SK-N-SH (cell line): ENCODE data around the gene GLB1L3. TPM values are rescaled to one million over a fixed set of nuclear protein-coding genes. Genes with fewer than 3 reads are reported as not detected.

Source experiments
- CTCF ChIA-PET: fragments of 300-600, 350-600 bp; formaldehyde crosslinking; extraction: SDS; loops from one replicate; lab custom pipeline; 2021; lab: Yijun Ruan, JAX
- POLR2A ChIA-PET: fragments of 350-600 bp; sonication (Branson Sonifier 250); formaldehyde crosslinking; extraction: SDS; loops from one replicate; lab custom pipeline; 2020; ENCODE audit warnings: antibody characterized with exemption, inconsistent platforms; lab: Yijun Ruan, JAX
- DNase-seq: peaks from one replicate; pipeline ENCODE4 v3.0.0; 2012
- H2AFZ ChIP-seq: fragments of 200-600 bp; sonication (generic); 2 replicates; pipeline ENCODE4 v1.8.1; 2016; ENCODE audit warnings: antibody characterized with exemption, mild to moderate bottlenecking, low read depth
- H3F3A ChIP-seq: fragments of 200-600 bp; sonication (generic); replicated peaks from 2 replicates; pipeline ENCODE3; 2016; ENCODE audit warnings: antibody characterized with exemption, mild to moderate bottlenecking; ENCODE audit not compliant: insufficient read depth
- H3K27ac ChIP-seq, 2 experiments: fragments of 200-500 bp in 1 of 2; fragments of 200-600 bp in 1 of 2; sonication (Bioruptor generic) in 1 of 2; sonication (generic), shearing (Covaris generic) in 1 of 2; 2 replicates each; pipeline versions ENCODE4 v1.5.1 to v1.6.1; 2014 to 2016; ENCODE audit warnings: low read depth in 2 of 2, inconsistent platforms in 1 of 2, low read length in 1 of 2, mild to moderate bottlenecking in 1 of 2, mixed read lengths in 1 of 2
- H3K27me3 ChIP-seq: fragments of 200-600 bp; sonication (generic), shearing (Covaris generic); 2 replicates; pipeline ENCODE4 v1.6.1; 2016; ENCODE audit warnings: mixed run types; ENCODE audit not compliant: insufficient read depth
- H3K36me3 ChIP-seq, 2 experiments: fragments of 200-500 bp in 1 of 2; fragments of 200-600 bp in 1 of 2; sonication (Bioruptor generic) in 1 of 2; sonication (generic) in 1 of 2; replicated peaks in 1 of 2; 2 replicates each; pipeline versions ENCODE3 to v1.5.1; 2014 to 2016; ENCODE audit warnings: low read length in 1 of 2, mild to moderate bottlenecking in 1 of 2; ENCODE audit not compliant: insufficient read depth in 2 of 2, control insufficient read depth in 1 of 2
- H3K4me1 ChIP-seq, 2 experiments: fragments of 200-500 bp in 1 of 2; fragments of 200-600 bp in 1 of 2; sonication (Bioruptor generic) in 1 of 2; sonication (generic), shearing (Covaris generic) in 1 of 2; 2 replicates each; pipeline versions ENCODE4 v1.5.1 to v1.6.1; 2014 to 2016; ENCODE audit warnings: low read depth in 1 of 2, low read length in 1 of 2, mixed run types in 1 of 2; ENCODE audit not compliant: insufficient read depth in 2 of 2, control insufficient read depth in 1 of 2
- H3K4me2 ChIP-seq: fragments of 200-600 bp; sonication (generic), shearing (Covaris generic); 2 replicates; pipeline ENCODE4 v1.6.1; 2017; ENCODE audit warnings: mixed run types
- H3K4me3 ChIP-seq, 2 experiments: fragments of 200-500 bp in 1 of 2; fragments of 200-600 bp in 1 of 2; sonication (Bioruptor generic) in 1 of 2; sonication (generic), shearing (Covaris generic) in 1 of 2; 2 replicates each; pipeline versions ENCODE4 v1.5.1 to v1.8.1; 2014 to 2016; ENCODE audit warnings: low read depth in 2 of 2, inconsistent platforms in 1 of 2, low read length in 1 of 2, mild to moderate bottlenecking in 1 of 2, mixed read lengths in 1 of 2, moderate library complexity in 1 of 2
- H3K79me2 ChIP-seq: fragments of 200-600 bp; sonication (generic); 2 replicates; pipeline ENCODE4 v1.8.1; 2017; ENCODE audit warnings: mild to moderate bottlenecking; ENCODE audit not compliant: insufficient read depth
- H3K9ac ChIP-seq: fragments of 200-600 bp; sonication (generic); 2 replicates; pipeline ENCODE4 v1.6.1; 2017; ENCODE audit warnings: mixed run types
- H3K9me2 ChIP-seq: fragments of 200-600 bp; sonication (generic); 2 replicates; pipeline ENCODE4 v1.6.1; 2017; ENCODE audit warnings: mixed run types
- H3K9me3 ChIP-seq: fragments of 200-600 bp; sonication (generic); 2 replicates; pipeline ENCODE4 v1.6.1; 2017; ENCODE audit warnings: mixed run types, mild to moderate bottlenecking, moderate library complexity
- H4K20me1 ChIP-seq: fragments of 200-600 bp; sonication (generic); 2 replicates; pipeline ENCODE4 v1.6.1; 2017; ENCODE audit warnings: mild to moderate bottlenecking, mixed run types; ENCODE audit not compliant: insufficient read depth
- ELF1 ChIP-seq: IDR thresholded peaks from 2 replicates; pipeline ENCODE4 v1.4.0; 2012
- EP300 ChIP-seq, 2 experiments: IDR thresholded peaks; 2 replicates each; pipeline versions ENCODE4 v1.4.0 to v1.6.1; 2012; ENCODE audit warnings: borderline replicate concordance in 1 of 2, low read depth in 1 of 2, low read length in 1 of 2
- FOXJ3 ChIP-seq: sonication (generic); formaldehyde crosslinking; IDR thresholded peaks from 2 replicates; pipeline ENCODE4 v1.5.1; 2020; ENCODE audit warnings: mild to moderate bottlenecking, missing genetic modification reagents
- GATA2 ChIP-seq: sonication (generic); formaldehyde crosslinking; IDR thresholded peaks from 2 replicates; pipeline ENCODE4 v1.5.0; 2020; ENCODE audit warnings: mild to moderate bottlenecking, missing genetic modification reagents
- MEF2A ChIP-seq: IDR thresholded peaks from 2 replicates; pipeline ENCODE4 v1.4.0; 2012; ENCODE audit warnings: low read depth, borderline replicate concordance
- MXI1 ChIP-seq: IDR thresholded peaks from 2 replicates; pipeline ENCODE4 v1.6.1; 2012; ENCODE audit warnings: mild to moderate bottlenecking, low read depth, low read length, improper control_type of control experiment
- RCOR1 ChIP-seq: fragments of 150-350 bp; IDR thresholded peaks from 2 replicates; pipeline ENCODE4 v1.6.1; 2017; ENCODE audit warnings: antibody characterized with exemption, low read length
- SIN3A ChIP-seq: IDR thresholded peaks from 2 replicates; pipeline ENCODE4 v1.6.1; 2012; ENCODE audit warnings: low read depth, mild to moderate bottlenecking, low read length, moderate library complexity, borderline replicate concordance
- SMC3 ChIP-seq: IDR thresholded peaks from 2 replicates; pipeline ENCODE4 v1.6.1; 2012; ENCODE audit warnings: low read depth, low read length, improper control_type of control experiment
- TAF1 ChIP-seq: IDR thresholded peaks from 2 replicates; pipeline ENCODE4 v1.6.1; 2012; ENCODE audit warnings: low read depth, mild to moderate bottlenecking, low read length, moderate library complexity, borderline replicate concordance
- TCF12 ChIP-seq: IDR thresholded peaks from 2 replicates; pipeline ENCODE4 v1.4.0; 2012
- whole genome bisulfite sequencing: methylation state at CpG from one replicate; pipeline ENCODE4 v1.1.6; 2017; ENCODE audit warnings: low lambda C conversion rate; 5-methylcytosine and 5-hydroxymethylcytosine counted together
- polyA plus RNA-seq, 3 experiments: library from polyadenylated mRNA; depleted of rRNA; stranded (reverse); fragments of >200 nt; gene quantifications; 2 replicates each; pipeline ENCODE4 v1.2.3, GENCODE V29; 2012
- TF ChIP-seq, protein P1 (sequence below): IDR thresholded peaks from 2 replicates; pipeline ENCODE4 v1.4.0; 2012; ENCODE audit warnings: low read depth, borderline replicate concordance
- TF ChIP-seq, protein P2 (sequence below): fragments of 150-350 bp; IDR thresholded peaks from 2 replicates; pipeline ENCODE4 v1.6.1; 2017; ENCODE audit warnings: antibody characterized with exemption, low read length, low read depth, borderline replicate concordance
- TF ChIP-seq, protein P3 (sequence below): IDR thresholded peaks from 2 replicates; pipeline ENCODE4; 2012
- TF ChIP-seq, protein P4 (sequence below): fragments of 200-600 bp; sonication (generic); IDR thresholded peaks from 2 replicates; pipeline ENCODE4 v1.6.1; 2017; ENCODE audit warnings: antibody characterized with exemption, mild to moderate bottlenecking, moderate library complexity
- TF ChIP-seq, protein P5 (sequence below): IDR thresholded peaks from 2 replicates; pipeline ENCODE4 v1.4.0; 2012; ENCODE audit warnings: low read depth, borderline replicate concordance
- TF ChIP-seq, protein P6 (sequence below): IDR thresholded peaks from 2 replicates; pipeline ENCODE4 v1.4.0; 2012; ENCODE audit warnings: low read depth

GLB1L3 gene
- polyA plus RNA-seq, 1 of the 3 experiments (the other 2 are of a cell fraction), result not detected

DNA sequence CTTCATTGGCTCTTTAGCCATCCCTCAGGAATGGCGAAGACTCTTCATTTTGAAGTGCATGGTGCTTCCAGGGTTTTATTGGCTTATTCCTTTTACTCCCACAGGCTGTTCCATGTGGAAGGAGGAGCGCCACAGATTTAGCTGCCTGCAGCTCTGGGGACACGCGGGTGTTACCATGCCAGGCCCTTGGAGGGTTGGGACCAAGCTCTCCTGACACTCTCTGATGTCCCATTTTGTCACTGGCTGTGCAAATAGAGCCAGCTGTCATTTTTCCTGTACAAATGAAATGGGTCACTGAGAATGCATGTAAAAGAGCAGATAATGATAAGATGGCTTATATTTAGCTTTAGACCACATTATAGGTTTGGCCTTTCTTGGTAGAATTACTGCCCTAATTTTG lies 32.3 kb upstream of the GLB1L3 start:
- Histone ChIP-seq H3K9ac (no peak overlapping the region), H2AFZ (no peak overlapping the region), H3K4me1 (peaks cover 0 to 3% of the 10 kb centered on the region in 2 experiments; a peak in 1 of 4 replicates), H4K20me1 (no peaks in the 10 kb centered on the region), H3K36me3 (peaks cover 35 to 93% of the 10 kb centered on the region in 2 experiments), H3K9me3 (no peaks in the 10 kb centered on the region), H3K4me3 (no peak overlapping the region), H3K9me2 (no peaks in the 10 kb centered on the region), H3K27ac (no peak overlapping the region), H3F3A (no peaks in the 10 kb centered on the region), H3K79me2 (0 out of 2 replicates have a peak, but pooled peaks cover 5% of the 10 kb centered on the region), H3K4me2 (no peak overlapping the region), H3K27me3 (no peaks in the 10 kb centered on the region)
- WGBS, result 100% methylated on average over 3 of the region's 4 CpGs
- ChIA-PET POLR2A (no interaction called here), CTCF (interaction anchor here (0.5 to 3.2 kb wide), 14 partner anchors 10 to 194 kb away, joined by 3 to 14 read pairs (median 4); partner anchors contain the start of genes ACAD8, NCAPD3, THYN1 and VPS26B)
- TF ChIP-seq, protein P1, sequence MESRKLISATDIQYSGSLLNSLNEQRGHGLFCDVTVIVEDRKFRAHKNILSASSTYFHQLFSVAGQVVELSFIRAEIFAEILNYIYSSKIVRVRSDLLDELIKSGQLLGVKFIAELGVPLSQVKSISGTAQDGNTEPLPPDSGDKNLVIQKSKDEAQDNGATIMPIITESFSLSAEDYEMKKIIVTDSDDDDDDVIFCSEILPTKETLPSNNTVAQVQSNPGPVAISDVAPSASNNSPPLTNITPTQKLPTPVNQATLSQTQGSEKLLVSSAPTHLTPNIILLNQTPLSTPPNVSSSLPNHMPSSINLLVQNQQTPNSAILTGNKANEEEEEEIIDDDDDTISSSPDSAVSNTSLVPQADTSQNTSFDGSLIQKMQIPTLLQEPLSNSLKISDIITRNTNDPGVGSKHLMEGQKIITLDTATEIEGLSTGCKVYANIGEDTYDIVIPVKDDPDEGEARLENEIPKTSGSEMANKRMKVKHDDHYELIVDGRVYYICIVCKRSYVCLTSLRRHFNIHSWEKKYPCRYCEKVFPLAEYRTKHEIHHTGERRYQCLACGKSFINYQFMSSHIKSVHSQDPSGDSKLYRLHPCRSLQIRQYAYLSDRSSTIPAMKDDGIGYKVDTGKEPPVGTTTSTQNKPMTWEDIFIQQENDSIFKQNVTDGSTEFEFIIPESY, result no peak
- no peak for TF ChIP-seq SMC3
- no peak for TF ChIP-seq MEF2A
- no peak for TF ChIP-seq RCOR1
- no peak for TF ChIP-seq MXI1
- TF ChIP-seq EP300 (IDR thresholded peaks at IDR 0.05; ENCODE audit: borderline replicate concordance in 1 of 2, low read depth in 1 of 2, low read length in 1 of 2), result no peak
- TF ChIP-seq, protein P2, sequence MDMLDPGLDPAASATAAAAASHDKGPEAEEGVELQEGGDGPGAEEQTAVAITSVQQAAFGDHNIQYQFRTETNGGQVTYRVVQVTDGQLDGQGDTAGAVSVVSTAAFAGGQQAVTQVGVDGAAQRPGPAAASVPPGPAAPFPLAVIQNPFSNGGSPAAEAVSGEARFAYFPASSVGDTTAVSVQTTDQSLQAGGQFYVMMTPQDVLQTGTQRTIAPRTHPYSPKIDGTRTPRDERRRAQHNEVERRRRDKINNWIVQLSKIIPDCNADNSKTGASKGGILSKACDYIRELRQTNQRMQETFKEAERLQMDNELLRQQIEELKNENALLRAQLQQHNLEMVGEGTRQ, result no peak
- TF ChIP-seq, protein P3, sequence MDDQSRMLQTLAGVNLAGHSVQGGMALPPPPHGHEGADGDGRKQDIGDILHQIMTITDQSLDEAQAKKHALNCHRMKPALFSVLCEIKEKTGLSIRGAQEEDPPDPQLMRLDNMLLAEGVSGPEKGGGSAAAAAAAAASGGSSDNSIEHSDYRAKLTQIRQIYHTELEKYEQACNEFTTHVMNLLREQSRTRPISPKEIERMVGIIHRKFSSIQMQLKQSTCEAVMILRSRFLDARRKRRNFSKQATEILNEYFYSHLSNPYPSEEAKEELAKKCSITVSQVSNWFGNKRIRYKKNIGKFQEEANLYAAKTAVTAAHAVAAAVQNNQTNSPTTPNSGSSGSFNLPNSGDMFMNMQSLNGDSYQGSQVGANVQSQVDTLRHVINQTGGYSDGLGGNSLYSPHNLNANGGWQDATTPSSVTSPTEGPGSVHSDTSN, result no peak
- no peak for TF ChIP-seq GATA2
- TF ChIP-seq ELF1, result no peak
- TF ChIP-seq, protein P4, sequence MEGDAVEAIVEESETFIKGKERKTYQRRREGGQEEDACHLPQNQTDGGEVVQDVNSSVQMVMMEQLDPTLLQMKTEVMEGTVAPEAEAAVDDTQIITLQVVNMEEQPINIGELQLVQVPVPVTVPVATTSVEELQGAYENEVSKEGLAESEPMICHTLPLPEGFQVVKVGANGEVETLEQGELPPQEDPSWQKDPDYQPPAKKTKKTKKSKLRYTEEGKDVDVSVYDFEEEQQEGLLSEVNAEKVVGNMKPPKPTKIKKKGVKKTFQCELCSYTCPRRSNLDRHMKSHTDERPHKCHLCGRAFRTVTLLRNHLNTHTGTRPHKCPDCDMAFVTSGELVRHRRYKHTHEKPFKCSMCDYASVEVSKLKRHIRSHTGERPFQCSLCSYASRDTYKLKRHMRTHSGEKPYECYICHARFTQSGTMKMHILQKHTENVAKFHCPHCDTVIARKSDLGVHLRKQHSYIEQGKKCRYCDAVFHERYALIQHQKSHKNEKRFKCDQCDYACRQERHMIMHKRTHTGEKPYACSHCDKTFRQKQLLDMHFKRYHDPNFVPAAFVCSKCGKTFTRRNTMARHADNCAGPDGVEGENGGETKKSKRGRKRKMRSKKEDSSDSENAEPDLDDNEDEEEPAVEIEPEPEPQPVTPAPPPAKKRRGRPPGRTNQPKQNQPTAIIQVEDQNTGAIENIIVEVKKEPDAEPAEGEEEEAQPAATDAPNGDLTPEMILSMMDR, result no peak
- no peak for DNase-seq

DNA sequence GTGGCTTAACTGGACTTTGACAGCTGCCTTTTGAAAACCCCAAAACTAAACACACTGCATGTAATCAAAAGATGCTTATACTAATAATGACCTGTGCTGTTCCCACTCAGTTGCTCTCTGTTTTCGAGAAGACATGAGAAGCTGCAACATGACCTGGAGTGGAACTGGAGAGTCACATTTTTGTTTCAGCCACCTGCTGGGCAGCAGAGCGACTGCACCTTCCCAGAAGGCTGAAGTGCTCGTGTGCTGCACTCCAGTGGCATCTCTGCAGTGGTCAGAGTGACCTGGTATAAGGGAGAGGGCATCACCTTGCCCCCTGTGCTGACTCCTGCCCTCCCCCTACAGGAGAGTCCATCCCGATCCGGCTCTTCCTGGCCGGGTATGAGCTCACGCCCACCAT lies 31.6 kb upstream of the GLB1L3 start:
- H3K36me3 ChIP-seq, result peaks cover 40 to 93% of the 10 kb centered on the region in 2 experiments
- H2AFZ ChIP-seq, result no peak overlapping the region
- no peaks in the 10 kb centered on the region for H3K9me3 ChIP-seq
- H3K4me3 ChIP-seq, result no peak overlapping the region
- no peak overlapping the region for H3K27ac ChIP-seq
- no peak overlapping the region for H3K9ac ChIP-seq
- no peaks in the 10 kb centered on the region; a peak in 1 of 4 replicates for H3K4me1 ChIP-seq
- peak; percentile 59 for DNase-seq
- CTCF ChIA-PET, result interaction anchor here (0.5 to 3.2 kb wide), 14 partner anchors 10 to 194 kb away, joined by 3 to 14 read pairs (median 4); partner anchors contain the start of genes ACAD8, NCAPD3, THYN1 and VPS26B
- WGBS, result 67% methylated on average over 4 of the region's 7 CpGs
- no peaks in the 10 kb centered on the region for H3K27me3 ChIP-seq
- POLR2A ChIA-PET, result no interaction called here
- no peak overlapping the region for H3K4me2 ChIP-seq
- no peaks in the 10 kb centered on the region for H3F3A ChIP-seq
- no peaks in the 10 kb centered on the region for H3K9me2 ChIP-seq
- H3K79me2 ChIP-seq, result no peaks in the 10 kb centered on the region
- no peaks in the 10 kb centered on the region for H4K20me1 ChIP-seq
- TF ChIP-seq EP300 (IDR thresholded peaks at IDR 0.05; ENCODE audit: borderline replicate concordance in 1 of 2, low read depth in 1 of 2, low read length in 1 of 2), result no peak
- TF ChIP-seq TCF12, result no peak
- no peak for TF ChIP-seq FOXJ3 (CRISPR knock-in tag)
- TF ChIP-seq TAF1, result no peak
- no peak for TF ChIP-seq SIN3A
- TF ChIP-seq, protein P5, sequence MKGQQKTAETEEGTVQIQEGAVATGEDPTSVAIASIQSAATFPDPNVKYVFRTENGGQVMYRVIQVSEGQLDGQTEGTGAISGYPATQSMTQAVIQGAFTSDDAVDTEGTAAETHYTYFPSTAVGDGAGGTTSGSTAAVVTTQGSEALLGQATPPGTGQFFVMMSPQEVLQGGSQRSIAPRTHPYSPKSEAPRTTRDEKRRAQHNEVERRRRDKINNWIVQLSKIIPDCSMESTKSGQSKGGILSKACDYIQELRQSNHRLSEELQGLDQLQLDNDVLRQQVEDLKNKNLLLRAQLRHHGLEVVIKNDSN, result no peak
- TF ChIP-seq, protein P6, sequence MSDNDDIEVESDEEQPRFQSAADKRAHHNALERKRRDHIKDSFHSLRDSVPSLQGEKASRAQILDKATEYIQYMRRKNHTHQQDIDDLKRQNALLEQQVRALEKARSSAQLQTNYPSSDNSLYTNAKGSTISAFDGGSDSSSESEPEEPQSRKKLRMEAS, result no peak
- TF ChIP-seq, protein P3, result no peak
- no peak for TF ChIP-seq GATA2
